ENCODE data around the gene FZD10. TPM values are rescaled to one million over a fixed set of nuclear protein-coding genes. Genes with fewer than 3 reads are reported as not detected.

Gene FZD10
- total RNA-seq, 2 donors from 2014 or later = under 0.01 to 0.52 TPM

DNA sequence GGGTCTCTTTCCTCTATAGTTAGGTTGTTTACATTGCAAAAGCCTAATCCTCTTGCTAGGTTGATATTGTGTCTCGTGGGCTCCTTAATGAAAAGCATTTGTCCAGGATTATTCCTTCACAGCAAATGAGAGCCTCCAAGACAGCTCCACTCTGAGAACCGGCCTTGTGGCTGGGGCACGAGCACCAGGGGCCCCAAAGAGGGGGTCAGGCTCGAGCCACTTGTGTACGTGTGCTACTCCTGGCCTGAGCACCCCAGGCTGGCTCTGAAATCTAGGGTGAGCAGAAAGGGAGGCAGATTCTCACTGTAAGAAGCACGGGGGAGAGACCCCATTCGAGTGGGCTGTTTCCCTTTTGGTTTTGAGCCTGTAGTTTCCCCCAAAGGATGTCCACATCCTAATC, 45.0 kb upstream of the FZD10 start:
- Histone ChIP-seq H3K4me1 (no peaks in the 10 kb centered on the region), H3K36me3 (replicated peaks in 1 of 2; ENCODE audit: insufficient read depth in 1 of 2, low read depth in 2 of 2) (no peaks in the 10 kb centered on the region), H3K27me3 (no peaks in the 10 kb centered on the region), H3K27ac (no peak overlapping the region), H3K9me3 (no peaks in the 10 kb centered on the region), H3K4me3 (no peak overlapping the region)
- DNase-seq = no peak
- WGBS, 2 donors = 52 to 58% methylated on average over 7 of the region's 7 CpGs
- no peak for TF ChIP-seq POLR2A (IDR thresholded peaks at IDR 0.05)
- TF ChIP-seq, protein P1, sequence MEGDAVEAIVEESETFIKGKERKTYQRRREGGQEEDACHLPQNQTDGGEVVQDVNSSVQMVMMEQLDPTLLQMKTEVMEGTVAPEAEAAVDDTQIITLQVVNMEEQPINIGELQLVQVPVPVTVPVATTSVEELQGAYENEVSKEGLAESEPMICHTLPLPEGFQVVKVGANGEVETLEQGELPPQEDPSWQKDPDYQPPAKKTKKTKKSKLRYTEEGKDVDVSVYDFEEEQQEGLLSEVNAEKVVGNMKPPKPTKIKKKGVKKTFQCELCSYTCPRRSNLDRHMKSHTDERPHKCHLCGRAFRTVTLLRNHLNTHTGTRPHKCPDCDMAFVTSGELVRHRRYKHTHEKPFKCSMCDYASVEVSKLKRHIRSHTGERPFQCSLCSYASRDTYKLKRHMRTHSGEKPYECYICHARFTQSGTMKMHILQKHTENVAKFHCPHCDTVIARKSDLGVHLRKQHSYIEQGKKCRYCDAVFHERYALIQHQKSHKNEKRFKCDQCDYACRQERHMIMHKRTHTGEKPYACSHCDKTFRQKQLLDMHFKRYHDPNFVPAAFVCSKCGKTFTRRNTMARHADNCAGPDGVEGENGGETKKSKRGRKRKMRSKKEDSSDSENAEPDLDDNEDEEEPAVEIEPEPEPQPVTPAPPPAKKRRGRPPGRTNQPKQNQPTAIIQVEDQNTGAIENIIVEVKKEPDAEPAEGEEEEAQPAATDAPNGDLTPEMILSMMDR (IDR thresholded peaks at IDR 0.05) = no peak
- intact Hi-C loops (cut with DNase I) = no loop called here
- no peak for ATAC-seq

DNA sequence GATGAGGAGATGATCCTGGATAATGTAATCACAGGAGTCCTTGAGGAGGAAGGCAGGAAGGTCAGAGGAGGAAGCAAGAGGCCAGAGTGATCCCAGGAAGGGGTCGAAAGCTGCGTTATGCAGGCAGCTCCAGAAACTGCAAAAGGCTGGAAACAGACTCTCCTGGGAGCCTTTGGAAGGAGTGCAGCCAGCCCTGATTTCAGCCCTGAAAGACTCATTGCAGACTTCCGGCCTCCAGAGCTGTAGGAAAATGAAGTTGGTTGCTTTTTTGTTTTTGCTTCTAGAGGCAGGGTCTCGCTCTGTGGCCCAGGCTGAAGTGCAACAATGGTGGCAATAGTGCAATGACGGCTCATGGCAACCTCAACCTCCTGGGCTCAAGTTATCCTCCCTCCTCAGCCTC, 44.6 kb upstream of the FZD10 start:
- TF ChIP-seq POLR2A (IDR thresholded peaks at IDR 0.05) = no peak
- TF ChIP-seq, protein P1 (IDR thresholded peaks at IDR 0.05) = no peak
- intact Hi-C loops (cut with DNase I) = no loop called here
- DNase-seq = no peak
- 49 to 66% methylated on average over 5 of the region's 5 CpGs for WGBS, 2 donors
- Histone ChIP-seq H3K36me3 (replicated peaks in 1 of 2; ENCODE audit: insufficient read depth in 1 of 2, low read depth in 2 of 2) (no peaks in the 10 kb centered on the region), H3K9me3 (no peaks in the 10 kb centered on the region), H3K4me3 (no peak overlapping the region), H3K4me1 (no peaks in the 10 kb centered on the region), H3K27ac (no peak overlapping the region), H3K27me3 (no peaks in the 10 kb centered on the region)
- ATAC-seq = no peak

DNA sequence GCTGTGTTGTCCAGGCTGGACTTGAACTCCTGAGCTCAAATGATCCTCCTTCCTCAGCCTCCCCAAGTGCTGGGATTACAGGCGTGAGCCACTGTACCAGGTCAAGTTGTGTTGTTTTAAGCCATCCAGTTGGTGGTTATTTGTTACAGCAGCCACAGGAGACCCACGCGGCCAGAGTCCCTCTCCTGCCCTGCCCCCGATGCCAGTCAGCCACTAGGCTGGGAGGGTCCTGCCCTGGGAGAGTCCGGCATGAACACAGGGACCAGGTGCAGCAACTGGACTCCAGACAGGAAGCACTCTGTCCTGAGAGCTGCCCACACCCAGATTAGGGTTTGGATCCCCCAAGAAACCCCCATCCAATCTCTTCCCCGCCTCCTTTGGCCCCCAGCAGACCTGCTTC, 44.1 kb upstream of the FZD10 start:
- WGBS, 2 donors = 68 to 72% methylated on average over 6 of the region's 6 CpGs
- Histone ChIP-seq H3K4me1 (no peaks in the 10 kb centered on the region), H3K27me3 (no peaks in the 10 kb centered on the region), H3K4me3 (no peak overlapping the region), H3K9me3 (no peaks in the 10 kb centered on the region), H3K36me3 (replicated peaks in 1 of 2; ENCODE audit: insufficient read depth in 1 of 2, low read depth in 2 of 2) (no peaks in the 10 kb centered on the region), H3K27ac (peak overlapping the region in 1 of 4 donors; percentile 30)
- no peak for DNase-seq
- TF ChIP-seq, protein P1 (IDR thresholded peaks at IDR 0.05) = no peak
- no peak for TF ChIP-seq POLR2A (IDR thresholded peaks at IDR 0.05)
- intact Hi-C loops (cut with DNase I) = no loop called here
- no peak for ATAC-seq

DNA sequence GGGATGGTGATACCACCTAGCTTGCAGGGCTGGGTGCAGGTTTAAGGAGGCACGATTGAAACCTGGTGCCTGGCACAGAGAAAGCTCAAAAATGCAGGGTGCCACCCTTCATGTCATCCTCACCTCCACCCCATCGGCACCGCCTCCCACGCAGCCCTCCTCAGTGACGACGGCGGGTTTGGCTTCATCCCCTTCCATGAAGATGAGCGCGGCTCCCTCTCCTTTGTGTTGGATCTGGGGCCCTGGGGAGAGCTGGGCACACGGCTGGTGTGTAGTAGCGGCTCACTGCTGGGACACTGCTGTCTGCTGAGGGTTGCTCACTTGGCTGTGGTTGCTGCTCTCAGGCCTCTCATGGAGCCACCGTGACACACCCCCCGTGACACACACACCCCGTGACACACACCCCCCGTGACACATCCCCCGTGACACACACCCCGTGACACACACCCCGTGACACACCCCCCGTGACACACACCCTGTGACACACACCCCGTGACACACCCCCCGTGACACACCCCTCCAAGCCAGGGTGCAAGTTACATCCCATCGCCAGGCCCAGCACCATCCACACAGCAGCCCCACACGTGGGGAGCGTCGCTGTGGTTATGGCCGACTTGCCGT, 42.9 kb upstream of the FZD10 start:
- WGBS, 2 donors = 81 to 91% methylated on average over 10 to 21 of the region's 27 CpGs

More for the DNA sequence above, 42.9 kb upstream of the FZD10 start:
- Histone ChIP-seq H3K27me3 (no peaks in the 10 kb centered on the region), H3K4me1 (no peaks in the 10 kb centered on the region), H3K36me3 (replicated peaks in 1 of 2; ENCODE audit: insufficient read depth in 1 of 2, low read depth in 2 of 2) (no peaks in the 10 kb centered on the region), H3K9me3 (no peaks in the 10 kb centered on the region), H3K27ac (no peak overlapping the region), H3K4me3 (no peak overlapping the region)
- ATAC-seq (no peak), DNase-seq (no peak)
- intact Hi-C loops (cut with DNase I) = no loop called here
- TF ChIP-seq, protein P1 (IDR thresholded peaks at IDR 0.05) = no peak
- no peak for TF ChIP-seq POLR2A (IDR thresholded peaks at IDR 0.05)

Data from body of pancreas (tissue), 4 donors.